ENCODE results near the gene PLP1.

GRCh38 chrX:103742339-103742738 lies 34.3 kb upstream of the PLP1 start:
- TF ChIP-seq POLR2A (IDR thresholded peaks at IDR 0.05) (no peak), CTCF (IDR thresholded peaks at IDR 0.05) (no peak)
